GM18868 (cell line): ENCODE measurements around the gene HECTD3.

Source experiments
- ATAC-seq: cut with Tn5 transposase; IDR thresholded peaks from one replicate; pipeline ENCODE4 v1.9.1; 2021; ENCODE audit warnings: mild to moderate bottlenecking, moderate library complexity; ENCODE audit not compliant: unreplicated experiment

The HECTD3 gene

DNA sequence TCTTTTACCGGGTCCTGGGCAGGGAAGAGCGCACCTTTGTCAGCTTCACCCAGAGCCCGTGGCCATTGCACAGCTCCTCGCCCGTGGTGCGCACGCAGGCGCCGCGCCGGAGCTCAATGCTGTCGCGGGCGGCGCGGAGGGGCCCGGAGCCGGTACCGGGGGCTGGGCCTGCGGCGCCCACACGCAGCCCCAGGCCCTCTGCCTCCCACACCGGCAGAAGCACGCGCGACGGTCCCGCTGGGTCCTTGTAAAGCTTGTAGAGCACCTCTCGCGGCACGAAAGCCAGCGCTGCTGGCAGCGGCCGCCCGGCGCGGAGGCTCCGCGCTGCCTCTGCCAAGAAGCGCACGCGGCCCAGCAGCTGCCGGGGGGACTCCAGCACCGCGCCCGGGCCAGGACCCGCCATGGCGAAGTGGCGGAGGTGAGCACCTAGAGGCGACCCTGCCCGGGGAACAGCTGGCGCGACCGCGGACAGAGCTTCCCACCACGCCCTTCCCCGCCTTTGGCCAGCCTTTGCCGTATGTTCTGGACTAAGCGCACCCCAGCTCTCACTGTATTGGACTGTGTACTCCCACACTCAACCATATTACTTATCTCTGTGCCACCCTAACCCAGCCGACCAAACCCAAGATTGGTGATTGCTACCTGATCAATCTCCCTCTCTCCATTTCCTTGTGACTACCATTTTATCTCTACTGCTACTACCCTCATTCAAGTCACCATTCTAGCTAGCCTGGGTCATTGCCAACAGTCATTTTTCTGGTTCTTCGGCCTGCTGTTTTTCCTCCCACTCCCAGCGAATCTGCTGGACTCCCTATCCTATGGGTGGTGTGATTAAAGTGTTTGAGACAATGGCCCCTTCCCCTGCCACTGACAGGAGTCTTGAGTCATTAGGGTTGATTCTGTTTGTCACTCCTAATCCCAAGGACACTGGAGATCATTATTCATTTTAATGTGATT is at the start of gene HECTD3:
Gene HECTD3, minus strand, starts transcription at position 470 of the 957 bp plus-strand sequence. Its CDS starts 67 bp downstream, at position 403.
- ATAC-seq = peak; percentile 70

DNA sequence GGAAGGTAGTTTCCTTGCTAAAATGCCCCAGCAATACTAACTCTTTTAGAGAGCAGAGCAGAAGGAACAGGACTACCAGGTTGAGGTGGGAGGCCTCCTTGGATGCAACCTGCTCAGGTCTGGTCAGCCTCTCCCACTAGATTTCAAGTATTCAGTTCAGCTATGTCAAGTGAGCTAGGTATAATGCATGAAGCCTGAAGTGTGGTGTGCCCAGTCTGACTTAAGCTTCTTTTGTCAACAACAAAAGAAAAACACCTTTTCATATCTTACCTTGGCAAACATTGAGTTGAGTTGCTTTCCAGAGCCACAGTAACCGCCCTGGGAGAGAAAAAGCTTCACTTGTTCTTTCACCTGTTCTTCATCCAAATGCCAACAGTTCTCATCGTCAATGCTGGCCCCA is 48.7 kb upstream of the HECTD3 start:
- no peak for ATAC-seq

- no peak for ATAC-seq
Observed at GRCh38 chr1:45057542-45057941, 46.4 kb upstream of the HECTD3 start.

DNA sequence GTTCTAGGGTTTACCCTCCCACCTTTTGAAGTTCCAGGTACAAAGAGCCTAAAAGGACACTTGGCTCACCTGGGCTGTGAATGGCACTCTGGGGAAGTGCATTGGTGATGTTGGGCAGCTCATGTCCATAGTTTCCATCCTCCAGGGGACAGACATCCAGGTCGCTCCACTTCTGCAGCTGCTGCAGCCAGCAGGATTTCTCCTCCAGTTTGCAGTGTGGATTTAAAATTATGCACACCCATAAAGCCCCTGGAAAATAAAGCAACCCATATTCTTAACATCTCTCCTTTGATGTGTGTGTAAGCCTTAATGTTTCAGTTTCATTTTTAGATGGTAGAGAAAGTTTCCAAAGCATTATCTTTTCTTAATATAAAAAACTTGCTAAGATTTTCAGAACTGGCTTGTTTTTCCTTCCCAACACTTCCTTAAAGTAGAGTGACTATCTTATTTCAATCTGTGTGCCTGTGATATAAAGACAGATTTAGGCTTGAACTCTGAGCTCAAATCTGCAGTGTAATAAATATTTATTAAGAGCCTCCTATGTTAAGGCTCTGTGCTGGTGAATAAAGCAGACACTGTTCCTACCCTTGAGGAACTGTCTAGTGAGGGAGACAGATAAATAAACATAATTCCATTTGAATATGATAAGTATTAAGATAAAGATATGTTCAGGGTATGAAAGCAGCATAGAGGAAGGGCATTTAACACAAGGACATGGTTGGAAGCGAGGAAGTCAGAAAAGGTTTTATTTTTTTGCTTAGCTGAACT is 40.1 kb upstream of the HECTD3 start:
- ATAC-seq = peak; percentile 44

DNA sequence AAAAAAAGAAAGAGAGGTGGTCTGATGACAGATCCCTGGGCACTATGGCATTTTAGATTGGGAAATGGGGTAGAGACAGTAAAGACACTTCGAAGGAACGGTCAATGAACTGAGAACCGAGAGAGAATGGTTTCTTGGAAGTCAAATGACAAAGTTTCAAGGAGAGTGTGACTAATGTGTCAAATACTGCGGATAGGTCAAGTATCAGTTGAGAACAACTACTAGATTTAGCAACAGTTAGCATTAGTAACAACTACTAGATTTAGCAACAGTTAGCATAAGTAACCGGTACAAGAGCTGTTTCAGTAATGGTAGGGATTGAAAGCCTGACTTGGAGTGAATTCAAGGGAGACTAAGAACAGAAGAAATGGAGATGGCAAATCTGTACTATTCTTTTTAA is 35.9 kb upstream of the HECTD3 start:
- no peak for ATAC-seq

GRCh38 chr1:45044916-45045315 is 33.8 kb upstream of the HECTD3 start:
- ATAC-seq = no peak

DNA sequence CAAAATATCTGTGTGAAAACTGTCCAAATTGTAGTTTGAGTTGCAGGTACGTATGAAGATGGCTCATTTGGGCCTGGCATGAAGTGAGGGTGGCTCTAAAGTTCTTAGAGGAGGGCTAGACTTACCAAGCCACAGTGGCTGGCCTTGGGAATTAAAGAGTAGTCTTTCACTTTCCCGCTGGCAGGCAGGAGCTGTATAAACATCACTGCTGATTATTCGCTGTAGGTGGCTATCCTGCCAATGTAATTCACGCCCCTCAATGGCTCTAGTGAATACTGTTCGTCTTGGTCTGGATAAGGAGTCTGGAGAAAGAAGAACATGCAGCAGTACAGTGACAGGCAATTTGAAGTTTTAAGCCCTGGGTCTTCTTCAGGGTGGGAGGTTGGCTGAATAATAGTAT is 32.0 kb upstream of the HECTD3 start:
- ATAC-seq = no peak

GRCh38 chr1:45040297-45040696 is 29.2 kb upstream of the HECTD3 start:
- no peak for ATAC-seq

- no peak for ATAC-seq
Observed at GRCh38 chr1:45038661-45039364, 27.7 kb upstream of the HECTD3 start.

DNA sequence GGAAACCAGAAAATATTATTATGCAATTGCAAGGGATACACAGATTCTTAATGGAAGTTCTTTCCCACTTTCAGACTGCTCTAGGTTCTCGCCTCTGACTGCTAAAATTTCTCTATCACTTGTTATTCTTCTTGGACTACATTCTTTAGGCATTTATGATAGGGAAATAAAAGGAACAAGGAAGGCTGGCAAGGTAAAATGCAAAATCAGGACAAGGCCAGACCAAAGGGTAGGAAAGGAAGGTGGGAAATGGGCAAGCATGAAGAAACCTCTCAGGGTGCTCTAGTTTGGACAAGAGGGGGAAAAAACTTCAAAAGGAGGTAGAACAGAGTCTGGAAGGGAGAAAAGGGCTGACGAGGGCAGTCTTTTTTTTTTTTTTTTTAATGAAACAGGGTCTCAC is 27.1 kb upstream of the HECTD3 start:
- ATAC-seq = no peak

- ATAC-seq = no peak
Observed at GRCh38 chr1:45037456-45037855, 26.3 kb upstream of the HECTD3 start.

- ATAC-seq = no peak
Observed at GRCh38 chr1:45035631-45036301, 24.6 kb upstream of the HECTD3 start.

DNA sequence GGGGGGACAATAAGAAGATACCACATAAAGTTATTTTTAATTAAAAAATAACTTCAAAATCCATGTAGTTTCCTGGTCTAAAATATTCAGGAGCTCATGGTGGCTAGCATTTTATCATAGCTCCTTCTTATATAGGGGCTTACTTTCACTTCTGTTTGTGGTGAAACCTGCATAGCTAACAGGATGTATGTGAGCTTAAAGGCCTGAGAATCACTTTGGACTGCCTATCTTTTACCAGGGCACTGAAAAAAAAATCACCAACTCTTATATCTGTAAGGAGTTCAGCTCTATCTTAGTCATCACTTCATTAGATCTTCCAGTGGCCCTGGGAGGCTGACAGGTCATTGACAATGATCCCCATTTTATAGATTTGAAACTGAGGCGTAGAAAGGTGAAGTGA is 22.2 kb upstream of the HECTD3 start:
- ATAC-seq = no peak

GRCh38 chr1:45032837-45033236 is 21.7 kb upstream of the HECTD3 start:
- no peak for ATAC-seq

DNA sequence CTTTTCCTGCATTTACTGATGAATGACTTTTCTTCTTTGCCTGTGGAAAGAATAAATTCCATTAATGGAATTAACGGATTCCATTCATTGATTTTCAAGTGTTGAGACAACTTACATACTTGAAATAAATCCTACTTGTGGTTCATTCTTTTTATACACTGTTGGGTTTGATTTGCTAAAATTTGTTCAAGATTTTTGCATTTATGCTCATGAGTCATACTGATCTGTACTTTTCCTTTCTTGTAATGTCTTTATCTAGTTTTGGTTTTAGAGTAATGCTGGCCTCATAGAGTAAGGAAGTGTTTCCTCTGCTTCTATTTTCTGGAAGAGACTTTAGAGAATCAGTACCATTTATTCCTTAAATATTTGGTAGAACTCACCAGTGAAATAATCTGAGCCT is 15.3 kb upstream of the HECTD3 start:
- no peak for ATAC-seq

- ATAC-seq = no peak
Observed at GRCh38 chr1:45023663-45024062, 12.5 kb upstream of the HECTD3 start.

GRCh38 chr1:45018599-45019230 is 7.6 kb upstream of the HECTD3 start:
- ATAC-seq = no peak

GRCh38 chr1:45016767-45017166 is 5.6 kb upstream of the HECTD3 start:
- ATAC-seq = no peak

DNA sequence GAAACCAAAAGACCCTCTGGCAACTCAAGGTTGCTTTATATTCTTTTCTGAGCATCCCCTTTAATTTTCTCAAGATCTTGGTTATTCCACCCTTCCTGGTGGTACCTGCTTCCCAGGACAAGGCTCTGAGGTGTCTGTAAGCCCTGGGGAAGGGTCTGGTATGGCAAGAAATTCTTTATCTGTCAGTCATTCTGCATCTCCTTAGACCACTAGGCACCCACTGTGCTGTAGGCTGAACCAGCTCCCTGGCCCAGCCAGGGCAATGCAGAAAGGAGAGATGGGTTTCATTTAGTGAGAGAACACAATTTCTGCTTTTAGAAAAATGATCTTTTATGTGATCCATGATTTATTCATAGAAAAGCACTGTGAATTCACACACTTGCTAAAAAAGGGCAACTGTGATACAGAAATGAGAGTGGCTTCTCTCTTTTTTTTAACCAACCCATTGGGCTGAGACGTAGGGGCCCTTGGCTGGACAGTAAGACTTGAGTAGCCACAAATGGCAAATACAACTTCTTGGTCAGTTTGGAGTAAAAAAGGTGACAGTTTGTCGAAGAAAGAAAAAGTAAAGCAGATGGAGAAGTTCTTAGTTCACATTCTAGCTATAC is 5.1 kb upstream of the HECTD3 start:
- ATAC-seq = no peak

DNA sequence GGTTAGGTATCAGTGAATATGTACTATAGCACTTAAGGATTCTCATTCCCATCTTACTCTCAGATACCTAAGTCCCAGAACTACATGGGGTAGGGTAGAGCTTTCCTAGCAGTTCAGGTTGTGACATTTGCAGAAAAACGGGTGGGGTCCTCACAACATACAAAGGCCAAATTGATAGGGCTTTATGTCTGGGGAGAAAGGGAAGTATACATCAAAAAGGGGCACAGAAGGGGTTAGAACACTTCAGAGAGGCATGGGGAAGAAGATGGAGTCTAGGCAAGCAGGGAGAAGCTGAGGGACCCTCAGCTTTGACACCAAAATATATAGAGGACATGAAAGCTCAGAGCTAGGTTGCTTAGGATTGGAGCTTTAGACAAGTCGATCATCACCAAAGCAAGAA is 4.6 kb upstream of the HECTD3 start:
- no peak for ATAC-seq
